Prostate gland (tissue), 2 donors: Measurements from ENCODE around the gene DNMT1.

ENCODE experiments used
- POLR2AphosphoS5 ChIP-seq: sonication (generic); formaldehyde crosslinking; IDR thresholded peaks from one replicate; pipeline ENCODE4 v1.6.1; 2017; ENCODE audit warnings: antibody characterized with exemption
- TF ChIP-seq, protein P1 (sequence below), 4 experiments: fragments of 200-600 bp in 2 of 4; fragments of 450-650 bp in 2 of 4; sonication (generic) in 2 of 4; IDR thresholded peaks; 1 replicate in 3 of 4; 2 replicates in 1 of 4; pipeline ENCODE4 v1.5.1; 2016 to 2019; ENCODE audit warnings: antibody characterized with exemption in 4 of 4, mild to moderate bottlenecking in 2 of 4, moderate library complexity in 2 of 4

DNA sequence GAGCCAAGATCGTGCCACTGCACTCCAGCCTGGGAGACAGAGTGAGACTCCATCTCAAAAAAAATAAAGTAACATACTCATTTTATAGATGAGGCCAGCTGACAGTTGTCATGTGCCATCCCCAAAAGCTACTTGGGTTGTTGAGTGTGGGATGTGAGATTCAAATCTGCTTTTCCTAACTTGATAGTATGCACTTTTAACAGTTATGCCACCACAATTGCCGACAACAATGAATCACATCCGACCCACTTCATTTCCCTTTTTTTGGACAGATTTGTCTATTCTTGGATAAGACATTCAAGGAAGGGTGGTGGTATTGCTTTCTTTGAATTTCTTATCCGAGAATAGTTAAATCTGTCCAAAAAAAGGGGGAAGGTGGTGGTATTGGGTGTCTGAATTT, 16.3 kb upstream of the DNMT1 start:
- TF ChIP-seq, protein P1, sequence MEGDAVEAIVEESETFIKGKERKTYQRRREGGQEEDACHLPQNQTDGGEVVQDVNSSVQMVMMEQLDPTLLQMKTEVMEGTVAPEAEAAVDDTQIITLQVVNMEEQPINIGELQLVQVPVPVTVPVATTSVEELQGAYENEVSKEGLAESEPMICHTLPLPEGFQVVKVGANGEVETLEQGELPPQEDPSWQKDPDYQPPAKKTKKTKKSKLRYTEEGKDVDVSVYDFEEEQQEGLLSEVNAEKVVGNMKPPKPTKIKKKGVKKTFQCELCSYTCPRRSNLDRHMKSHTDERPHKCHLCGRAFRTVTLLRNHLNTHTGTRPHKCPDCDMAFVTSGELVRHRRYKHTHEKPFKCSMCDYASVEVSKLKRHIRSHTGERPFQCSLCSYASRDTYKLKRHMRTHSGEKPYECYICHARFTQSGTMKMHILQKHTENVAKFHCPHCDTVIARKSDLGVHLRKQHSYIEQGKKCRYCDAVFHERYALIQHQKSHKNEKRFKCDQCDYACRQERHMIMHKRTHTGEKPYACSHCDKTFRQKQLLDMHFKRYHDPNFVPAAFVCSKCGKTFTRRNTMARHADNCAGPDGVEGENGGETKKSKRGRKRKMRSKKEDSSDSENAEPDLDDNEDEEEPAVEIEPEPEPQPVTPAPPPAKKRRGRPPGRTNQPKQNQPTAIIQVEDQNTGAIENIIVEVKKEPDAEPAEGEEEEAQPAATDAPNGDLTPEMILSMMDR (IDR thresholded peaks at IDR 0.05): no peak
- TF ChIP-seq POLR2AphosphoS5: no peak
